ENCODE results near the gene PRIMA1.

DNA sequence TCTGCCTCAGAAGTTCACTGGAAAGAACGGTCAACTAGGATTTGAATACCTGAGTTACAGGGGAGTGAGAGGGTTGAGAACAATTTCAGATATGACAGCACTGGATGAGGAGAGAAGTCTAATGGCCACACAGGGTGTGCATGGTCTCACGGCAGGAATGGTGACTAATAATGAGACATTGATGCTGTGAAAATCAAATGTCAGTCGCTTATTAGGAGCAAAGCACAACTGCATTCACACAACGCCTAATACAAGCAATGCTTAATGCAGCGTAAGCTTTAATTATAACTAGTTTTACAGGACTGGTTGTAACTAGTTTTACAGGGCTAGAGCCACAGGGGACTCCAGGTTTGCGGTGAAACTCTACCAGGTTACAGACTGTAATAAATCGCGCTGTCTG is 23.4 kb upstream of the PRIMA1 start:
- TF ChIP-seq POLR2AphosphoS5 (IDR thresholded peaks at IDR 0.05; ENCODE audit: low read length) (no peak), SMC3 (IDR thresholded peaks at IDR 0.05; ENCODE audit: borderline replicate concordance, low read length) (no peak), SMARCA5 (IDR thresholded peaks at IDR 0.05) (no peak)
- TF ChIP-seq, protein P1, sequence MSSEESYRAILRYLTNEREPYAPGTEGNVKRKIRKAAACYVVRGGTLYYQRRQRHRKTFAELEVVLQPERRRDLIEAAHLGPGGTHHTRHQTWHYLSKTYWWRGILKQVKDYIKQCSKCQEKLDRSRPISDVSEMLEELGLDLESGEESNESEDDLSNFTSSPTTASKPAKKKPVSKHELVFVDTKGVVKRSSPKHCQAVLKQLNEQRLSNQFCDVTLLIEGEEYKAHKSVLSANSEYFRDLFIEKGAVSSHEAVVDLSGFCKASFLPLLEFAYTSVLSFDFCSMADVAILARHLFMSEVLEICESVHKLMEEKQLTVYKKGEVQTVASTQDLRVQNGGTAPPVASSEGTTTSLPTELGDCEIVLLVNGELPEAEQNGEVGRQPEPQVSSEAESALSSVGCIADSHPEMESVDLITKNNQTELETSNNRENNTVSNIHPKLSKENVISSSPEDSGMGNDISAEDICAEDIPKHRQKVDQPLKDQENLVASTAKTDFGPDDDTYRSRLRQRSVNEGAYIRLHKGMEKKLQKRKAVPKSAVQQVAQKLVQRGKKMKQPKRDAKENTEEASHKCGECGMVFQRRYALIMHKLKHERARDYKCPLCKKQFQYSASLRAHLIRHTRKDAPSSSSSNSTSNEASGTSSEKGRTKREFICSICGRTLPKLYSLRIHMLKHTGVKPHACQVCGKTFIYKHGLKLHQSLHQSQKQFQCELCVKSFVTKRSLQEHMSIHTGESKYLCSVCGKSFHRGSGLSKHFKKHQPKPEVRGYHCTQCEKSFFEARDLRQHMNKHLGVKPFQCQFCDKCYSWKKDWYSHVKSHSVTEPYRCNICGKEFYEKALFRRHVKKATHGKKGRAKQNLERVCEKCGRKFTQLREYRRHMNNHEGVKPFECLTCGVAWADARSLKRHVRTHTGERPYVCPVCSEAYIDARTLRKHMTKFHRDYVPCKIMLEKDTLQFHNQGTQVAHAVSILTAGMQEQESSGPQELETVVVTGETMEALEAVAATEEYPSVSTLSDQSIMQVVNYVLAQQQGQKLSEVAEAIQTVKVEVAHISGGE (CRISPR knock-in tag; IDR thresholded peaks at IDR 0.05), result no peak
- TF ChIP-seq, protein P2, sequence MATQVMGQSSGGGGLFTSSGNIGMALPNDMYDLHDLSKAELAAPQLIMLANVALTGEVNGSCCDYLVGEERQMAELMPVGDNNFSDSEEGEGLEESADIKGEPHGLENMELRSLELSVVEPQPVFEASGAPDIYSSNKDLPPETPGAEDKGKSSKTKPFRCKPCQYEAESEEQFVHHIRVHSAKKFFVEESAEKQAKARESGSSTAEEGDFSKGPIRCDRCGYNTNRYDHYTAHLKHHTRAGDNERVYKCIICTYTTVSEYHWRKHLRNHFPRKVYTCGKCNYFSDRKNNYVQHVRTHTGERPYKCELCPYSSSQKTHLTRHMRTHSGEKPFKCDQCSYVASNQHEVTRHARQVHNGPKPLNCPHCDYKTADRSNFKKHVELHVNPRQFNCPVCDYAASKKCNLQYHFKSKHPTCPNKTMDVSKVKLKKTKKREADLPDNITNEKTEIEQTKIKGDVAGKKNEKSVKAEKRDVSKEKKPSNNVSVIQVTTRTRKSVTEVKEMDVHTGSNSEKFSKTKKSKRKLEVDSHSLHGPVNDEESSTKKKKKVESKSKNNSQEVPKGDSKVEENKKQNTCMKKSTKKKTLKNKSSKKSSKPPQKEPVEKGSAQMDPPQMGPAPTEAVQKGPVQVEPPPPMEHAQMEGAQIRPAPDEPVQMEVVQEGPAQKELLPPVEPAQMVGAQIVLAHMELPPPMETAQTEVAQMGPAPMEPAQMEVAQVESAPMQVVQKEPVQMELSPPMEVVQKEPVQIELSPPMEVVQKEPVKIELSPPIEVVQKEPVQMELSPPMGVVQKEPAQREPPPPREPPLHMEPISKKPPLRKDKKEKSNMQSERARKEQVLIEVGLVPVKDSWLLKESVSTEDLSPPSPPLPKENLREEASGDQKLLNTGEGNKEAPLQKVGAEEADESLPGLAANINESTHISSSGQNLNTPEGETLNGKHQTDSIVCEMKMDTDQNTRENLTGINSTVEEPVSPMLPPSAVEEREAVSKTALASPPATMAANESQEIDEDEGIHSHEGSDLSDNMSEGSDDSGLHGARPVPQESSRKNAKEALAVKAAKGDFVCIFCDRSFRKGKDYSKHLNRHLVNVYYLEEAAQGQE (IDR thresholded peaks at IDR 0.05; ENCODE audit: low read depth, low read length), result no peak

Measured in GM12878 (cell line).